Nephron progenitor cell (in vitro differentiated cells): ENCODE data around the gene MSANTD7.
A peak's percentile ranks its signal among the peaks of the same experiment; 100 is the strongest.

Source experiments
- DNase-seq: peaks from one replicate; pipeline ENCODE4 v3.0.0; 2021
- H3K27ac Mint-ChIP-seq: 2 replicates; pipeline ENCODE4 v1.8.0; 2021; ENCODE audit warnings: mild to moderate bottlenecking, moderate library complexity, mixed read lengths
- H3K27me3 Mint-ChIP-seq: 2 replicates; pipeline ENCODE4 v1.8.0; 2021; ENCODE audit warnings: mild to moderate bottlenecking, low read depth, mixed read lengths; ENCODE audit not compliant: poor library complexity
- H3K36me3 Mint-ChIP-seq: 2 replicates; pipeline ENCODE4 v1.8.0; 2021; ENCODE audit warnings: low read depth, mixed read lengths
- H3K4me1 Mint-ChIP-seq: 2 replicates; pipeline ENCODE4 v1.8.0; 2021; ENCODE audit warnings: mixed read lengths
- H3K4me3 Mint-ChIP-seq: 2 replicates; pipeline ENCODE4 v1.8.0; 2021; ENCODE audit warnings: mild to moderate bottlenecking, moderate library complexity, mixed read lengths
- H3K9me3 Mint-ChIP-seq: 2 replicates; pipeline ENCODE4 v1.8.0; 2021; ENCODE audit warnings: mild to moderate bottlenecking, moderate library complexity, mixed read lengths
- CTCF ChIP-seq: fragments of 200-600 bp; sonication (generic); IDR thresholded peaks from 2 replicates; pipeline ENCODE4 v1.5.0; 2021; ENCODE audit warnings: antibody characterized with exemption

The MSANTD7 gene

DNA sequence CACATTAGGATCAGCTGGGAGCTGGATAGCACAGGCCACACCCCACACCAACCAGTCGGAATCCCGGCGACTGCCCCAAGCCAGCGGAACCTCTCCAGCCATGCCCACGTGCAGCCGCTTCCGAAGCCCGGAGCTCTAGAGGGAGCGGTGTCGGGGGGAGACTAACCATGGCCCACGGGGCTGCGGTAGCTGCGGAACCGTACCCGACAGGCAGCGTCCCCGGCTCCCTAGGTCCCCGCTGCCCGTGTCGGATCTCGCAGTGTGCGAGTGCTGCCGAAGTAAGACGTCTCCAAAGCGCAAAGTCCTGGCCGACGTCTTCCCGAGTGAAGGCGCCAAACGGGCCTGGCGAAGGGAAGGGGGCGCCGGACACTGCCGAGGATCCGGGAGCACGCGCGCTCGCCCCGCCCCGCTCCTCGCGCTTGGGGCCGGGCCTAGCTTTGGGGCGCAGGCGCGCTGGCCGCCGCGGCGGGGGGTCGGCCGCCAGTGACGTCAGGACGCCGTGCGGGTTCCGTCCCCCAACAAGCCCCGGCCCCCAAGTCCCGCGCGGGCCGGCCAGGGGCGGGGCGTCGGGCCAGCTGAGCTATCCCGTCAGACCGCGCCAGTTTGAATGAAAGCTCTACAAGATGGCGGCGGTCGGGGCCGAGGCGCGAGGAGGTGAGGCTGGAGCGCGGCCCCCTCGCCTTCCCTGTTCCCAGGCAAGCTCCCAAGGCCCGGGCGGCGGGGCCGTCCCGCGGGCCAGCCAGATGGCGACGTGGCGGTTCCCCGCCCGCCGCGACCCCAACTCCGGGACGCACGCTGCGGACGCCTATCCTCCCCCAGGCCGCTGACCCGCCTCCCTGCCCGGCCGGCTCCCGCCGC is 40.4 kb downstream of the MSANTD7 start, which contains the start of gene SUV39H2:
TSS of gene SUV39H2 (plus strand) at position 601 of the 858 bp plus-strand sequence. CDS start at position 624, 23 bp downstream.
- Mint-ChIP-seq H3K4me3 (peak within 1 kb of the TSS; percentile 97), H3K9me3 (no peaks in the 10 kb centered on the region), H3K27ac (peak within 1 kb of the TSS; percentile 99), H3K4me1 (peaks cover 63% of the 10 kb centered on the region), H3K27me3 (no peaks in the 10 kb centered on the region), H3K36me3 (peaks cover 18% of the 10 kb centered on the region)
- DNase-seq: peak; percentile 97
- TF ChIP-seq CTCF: no peak

- H3K9me3 Mint-ChIP-seq: peaks cover 3% of the 10 kb centered on the region
- peak overlapping the region; percentile 99 for H3K27ac Mint-ChIP-seq
- H3K36me3 Mint-ChIP-seq: peaks cover 18% of the 10 kb centered on the region
- no peaks in the 10 kb centered on the region for H3K27me3 Mint-ChIP-seq
- TF ChIP-seq CTCF: no peak
- H3K4me1 Mint-ChIP-seq: peaks cover 63% of the 10 kb centered on the region
- H3K4me3 Mint-ChIP-seq: peak overlapping the region; percentile 97
- no peak for DNase-seq
Measured at GRCh38 chr10:14879124-14879927, 41.2 kb downstream of the MSANTD7 start.

DNA sequence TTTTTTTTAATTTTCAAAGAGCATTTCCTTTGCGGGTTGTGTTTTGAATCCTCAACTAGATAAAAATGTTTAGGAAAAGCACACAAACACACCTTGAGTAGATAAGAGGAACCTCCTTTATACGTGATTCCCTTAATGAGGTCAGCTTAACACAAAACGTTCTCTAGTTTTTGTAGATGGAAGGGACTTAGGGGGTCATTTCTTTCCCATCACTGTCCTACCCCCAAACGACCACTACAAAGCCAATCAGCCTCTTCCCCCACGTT is 41.8 kb downstream of the MSANTD7 start:
- H3K4me3 Mint-ChIP-seq: peak overlapping the region; percentile 97
- peaks cover 63% of the 10 kb centered on the region for H3K4me1 Mint-ChIP-seq
- no peaks in the 10 kb centered on the region for H3K27me3 Mint-ChIP-seq
- no peak for DNase-seq
- no peak for TF ChIP-seq CTCF
- H3K27ac Mint-ChIP-seq: peak overlapping the region; percentile 99
- peaks cover 3% of the 10 kb centered on the region for H3K9me3 Mint-ChIP-seq
- peaks cover 18% of the 10 kb centered on the region for H3K36me3 Mint-ChIP-seq

DNA sequence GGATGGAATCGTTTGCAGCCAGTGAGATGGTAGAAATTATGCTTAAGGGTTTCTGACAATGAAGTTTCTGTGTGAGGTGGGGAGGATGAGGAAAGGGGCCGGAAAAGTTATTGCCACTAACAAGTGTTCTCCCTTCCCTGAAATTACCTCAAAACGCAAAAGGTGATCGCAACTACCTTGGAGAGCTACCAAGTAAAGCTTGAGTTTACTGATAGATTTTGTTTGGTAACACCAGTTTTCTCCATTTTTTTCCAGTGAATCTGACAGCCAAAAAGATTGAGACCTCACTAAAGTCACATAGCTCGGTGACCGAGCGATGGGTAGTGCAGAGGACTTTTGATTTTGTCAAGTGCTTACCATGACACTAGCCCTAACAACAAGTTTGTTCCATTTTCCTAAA is 42.1 kb downstream of the MSANTD7 start:
- H3K4me3 Mint-ChIP-seq: peak overlapping the region; percentile 97
- H3K27me3 Mint-ChIP-seq: no peaks in the 10 kb centered on the region
- H3K36me3 Mint-ChIP-seq: peaks cover 18% of the 10 kb centered on the region
- peaks cover 3% of the 10 kb centered on the region for H3K9me3 Mint-ChIP-seq
- no peak for TF ChIP-seq CTCF
- H3K4me1 Mint-ChIP-seq: peaks cover 61% of the 10 kb centered on the region
- H3K27ac Mint-ChIP-seq: peak overlapping the region; percentile 99
- DNase-seq: no peak

DNA sequence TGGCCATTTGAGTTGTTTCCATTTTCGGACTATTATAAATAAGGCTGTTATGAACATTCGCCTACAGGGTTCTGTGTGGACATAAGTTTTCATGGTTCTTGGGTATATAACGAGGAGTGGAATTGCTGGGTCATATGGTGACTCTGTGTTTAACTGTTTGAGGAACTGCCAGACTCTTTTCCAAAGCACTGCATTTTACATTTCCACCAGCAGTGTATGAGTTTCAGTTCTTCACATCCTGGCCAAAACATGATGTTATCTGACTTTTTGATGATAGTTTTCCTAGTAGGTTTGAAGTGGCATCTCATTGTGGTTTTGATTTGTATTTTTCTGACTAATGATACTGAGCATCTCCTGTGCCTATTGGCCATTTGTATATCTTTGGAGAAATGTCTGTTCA is 46.0 kb downstream of the MSANTD7 start:
- no peak overlapping the region for H3K27ac Mint-ChIP-seq
- no peak for TF ChIP-seq CTCF
- no peak for DNase-seq
- no peaks in the 10 kb centered on the region for H3K27me3 Mint-ChIP-seq
- H3K4me3 Mint-ChIP-seq: no peak overlapping the region
- peaks cover 34% of the 10 kb centered on the region for H3K4me1 Mint-ChIP-seq
- peaks cover 19% of the 10 kb centered on the region for H3K36me3 Mint-ChIP-seq
- H3K9me3 Mint-ChIP-seq: peaks cover 3% of the 10 kb centered on the region
